Epithelial cell of proximal tubule (primary cell): Measurements from ENCODE around the gene KCNQ1OT1. TPM values are rescaled to one million over a fixed set of nuclear protein-coding genes. Genes with fewer than 3 reads are reported as not detected.
A peak's percentile ranks its signal among the peaks of the same experiment; 100 is the strongest.

ENCODE experiments used
- DNase-seq: peaks from one replicate; pipeline ENCODE4 v3.0.0-alpha.2; 2011; ENCODE audit warnings: low read depth
- H3K4me3 ChIP-seq: 2 replicates; pipeline ENCODE4 v1.5.1; 2011; ENCODE audit warnings: low read depth, mild to moderate bottlenecking, low read length
- CTCF ChIP-seq: conservative IDR thresholded peaks from 2 replicates; pipeline ENCODE4 v1.5.1; 2012; ENCODE audit warnings: low read depth, mild to moderate bottlenecking, low read length
- total RNA-seq: library from RNA; depleted of rRNA; stranded (reverse); fragments of >200 nt; gene quantifications from 2 replicates; pipeline ENCODE4 v1.2.3, GENCODE V29; 2015

The KCNQ1OT1 gene
- total RNA-seq, 1 donor from 2014 or later: 0.63 TPM

- no peak overlapping the region for H3K4me3 ChIP-seq
- DNase-seq: no peak
- no peak for TF ChIP-seq CTCF
Observed at GRCh38 chr11:2694495-2694894, 5.3 kb downstream of the KCNQ1OT1 start.

- peak; percentile 12 for TF ChIP-seq CTCF
- no peak overlapping the region for H3K4me3 ChIP-seq
- no peak for DNase-seq
Observed at GRCh38 chr11:2693271-2694261, 6.2 kb downstream of the KCNQ1OT1 start.

- no peak for DNase-seq
- TF ChIP-seq CTCF: peak; percentile 69
- no peak overlapping the region for H3K4me3 ChIP-seq
Observed at GRCh38 chr11:2691991-2692875, 7.6 kb downstream of the KCNQ1OT1 start.

GRCh38 chr11:2691355-2691761 lies 8.4 kb downstream of the KCNQ1OT1 start:
- H3K4me3 ChIP-seq: no peak overlapping the region
- no peak for TF ChIP-seq CTCF
- DNase-seq: no peak

GRCh38 chr11:2690596-2691354 lies 9.0 kb downstream of the KCNQ1OT1 start:
- no peak overlapping the region for H3K4me3 ChIP-seq

More at GRCh38 chr11:2690596-2691354, 9.0 kb downstream of the KCNQ1OT1 start:
- no peak for TF ChIP-seq CTCF
- no peak for DNase-seq
